Kidney epithelial cell (primary cell): Measurements from ENCODE around the gene DFFA. TPM values are rescaled to one million over a fixed set of nuclear protein-coding genes. Genes with fewer than 3 reads are reported as not detected.

Source experiments
- DNase-seq: peaks from one replicate; pipeline ENCODE4 v3.0.0-alpha.2; 2010; ENCODE audit warnings: low read depth
- H3K27me3 ChIP-seq: 2 replicates; pipeline ENCODE4 v1.6.0; 2011; ENCODE audit warnings: low read length; ENCODE audit not compliant: control insufficient read depth, insufficient read depth
- H3K36me3 ChIP-seq: 2 replicates; pipeline ENCODE4 v1.5.1; 2011; ENCODE audit warnings: low read length; ENCODE audit not compliant: control insufficient read depth, insufficient read depth
- H3K4me3 ChIP-seq: 2 replicates; pipeline ENCODE4 v1.5.1; 2011; ENCODE audit warnings: low read depth, mild to moderate bottlenecking, control low read depth, low read length
- CTCF ChIP-seq: IDR thresholded peaks from 2 replicates; pipeline ENCODE4 v1.5.1; 2011; ENCODE audit warnings: mild to moderate bottlenecking, moderate library complexity, low read length, control low read depth, inconsistent platforms; ENCODE audit not compliant: insufficient read depth, poor library complexity, severe bottlenecking
- total RNA-seq: library from RNA; depleted of rRNA; stranded (reverse); fragments of >200 nt; gene quantifications from 2 replicates; pipeline ENCODE4 v1.2.3, GENCODE V29; 2015

Gene DFFA
- total RNA-seq, 1 donor from 2014 or later = 68.4 TPM

DNA sequence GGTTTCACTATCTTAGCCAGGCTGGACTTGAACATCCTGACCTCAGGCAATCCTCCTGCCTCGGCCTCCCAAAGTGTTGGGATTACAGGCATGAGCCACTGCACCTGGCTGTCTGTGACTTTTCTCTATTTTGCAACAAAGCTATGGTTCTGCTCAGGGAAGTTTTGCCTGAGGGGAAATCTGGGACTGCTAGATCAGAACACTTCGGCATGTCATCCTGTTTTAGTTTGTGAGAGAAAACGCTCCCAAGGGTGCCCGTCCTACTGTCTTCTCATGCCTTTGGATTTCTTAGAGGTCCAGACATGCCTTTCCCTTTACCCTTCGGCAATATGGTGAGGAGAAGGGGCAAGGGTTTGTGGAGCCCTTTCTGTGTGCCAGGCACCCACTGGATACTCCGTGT lies 28.1 kb downstream of the DFFA start:
- no peak for TF ChIP-seq CTCF
- H3K27me3 ChIP-seq = no peaks in the 10 kb centered on the region
- H3K4me3 ChIP-seq = no peak overlapping the region
- no peak for DNase-seq
- no peaks in the 10 kb centered on the region for H3K36me3 ChIP-seq

DNA sequence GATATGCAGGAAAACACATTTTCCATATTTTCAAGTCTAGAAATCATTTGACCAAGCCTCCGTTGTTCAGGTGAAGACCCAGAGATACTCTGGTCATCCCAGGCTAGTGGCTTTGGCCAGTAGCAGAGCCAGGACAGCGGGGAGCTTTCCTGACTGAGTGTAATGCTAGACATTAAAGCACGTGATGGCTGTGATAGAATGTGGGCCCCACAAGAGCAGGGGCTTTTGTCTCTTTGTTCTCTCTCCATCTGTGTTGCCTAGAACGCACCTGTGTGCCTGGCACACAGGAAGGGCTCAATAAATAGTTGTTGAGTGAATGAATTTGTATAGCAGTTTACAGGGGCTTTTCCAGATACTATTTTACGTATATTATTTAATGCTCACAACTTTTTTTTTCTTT lies 31.5 kb downstream of the DFFA start:
- TF ChIP-seq CTCF = no peak
- DNase-seq = no peak
- Histone ChIP-seq H3K36me3 (no peaks in the 10 kb centered on the region), H3K4me3 (no peak overlapping the region), H3K27me3 (no peaks in the 10 kb centered on the region)

- Histone ChIP-seq H3K27me3 (no peaks in the 10 kb centered on the region), H3K4me3 (no peak overlapping the region), H3K36me3 (no peaks in the 10 kb centered on the region)
- no peak for DNase-seq
- no peak for TF ChIP-seq CTCF
Measured at GRCh38 chr1:10440305-10440704, 32.0 kb downstream of the DFFA start.

DNA sequence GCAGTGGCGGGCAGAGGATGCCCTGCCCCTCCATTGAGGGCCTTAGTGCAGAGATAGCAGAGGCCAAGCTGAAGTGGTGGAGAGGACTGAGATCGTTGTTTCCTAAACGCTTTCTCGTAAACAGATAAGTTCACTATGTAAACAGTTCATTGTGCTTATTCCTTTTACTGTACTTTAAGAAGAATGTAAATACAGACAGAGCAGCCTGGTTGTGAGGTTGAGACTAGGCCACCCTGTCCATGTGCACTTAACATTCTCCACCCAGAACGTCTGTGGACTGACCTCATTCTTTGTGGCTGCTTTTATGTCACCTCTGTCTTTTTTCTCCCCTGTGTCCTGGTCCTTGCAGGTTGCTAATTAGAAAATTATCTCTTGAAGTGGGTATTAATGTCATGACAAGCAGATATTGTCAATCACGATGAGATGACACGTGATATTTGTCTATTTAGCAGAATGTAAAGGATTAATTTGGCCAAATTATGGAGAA lies 33.6 kb downstream of the DFFA start:
- no peak for DNase-seq
- no peaks in the 10 kb centered on the region for H3K27me3 ChIP-seq
- TF ChIP-seq CTCF = no peak
- H3K36me3 ChIP-seq = no peaks in the 10 kb centered on the region
- H3K4me3 ChIP-seq = no peak overlapping the region

GRCh38 chr1:10437052-10437451 lies 35.3 kb downstream of the DFFA start:
- no peak for DNase-seq
- TF ChIP-seq CTCF = no peak
- Histone ChIP-seq H3K4me3 (no peak overlapping the region), H3K36me3 (no peaks in the 10 kb centered on the region), H3K27me3 (no peaks in the 10 kb centered on the region)

GRCh38 chr1:10434590-10434989 lies 37.7 kb downstream of the DFFA start:
- no peak for DNase-seq
- TF ChIP-seq CTCF = no peak

More at GRCh38 chr1:10434590-10434989, 37.7 kb downstream of the DFFA start:
- Histone ChIP-seq H3K4me3 (no peak overlapping the region), H3K27me3 (no peaks in the 10 kb centered on the region), H3K36me3 (no peaks in the 10 kb centered on the region)
